Lung microvascular endothelial cell (primary cell): Measurements from ENCODE around the gene LIMK1. TPM values are rescaled to one million over a fixed set of nuclear protein-coding genes. Genes with fewer than 3 reads are reported as not detected.
A peak's percentile ranks its signal among the peaks of the same experiment; 100 is the strongest.
"Not testable (repeated sequence)": the region's sequence is repeated elsewhere in the genome, so short reads cannot be mapped to it uniquely, and the experiment has no call there.

ENCODE experiments used
- DNase-seq, 2 donors: peaks; one replicate each; pipeline versions ENCODE4 v3.0.0 to v3.0.0-alpha.2; 2010; ENCODE audit warnings: low read depth in 2 of 2
- total RNA-seq: library from RNA; depleted of rRNA; stranded (reverse); fragments of >200 nt; gene quantifications from 2 replicates; pipeline ENCODE4 v1.2.1, GENCODE V29; 2014

Gene LIMK1
- total RNA-seq, result 12.9 and 13.7 TPM in 2 replicates

- DNase-seq, result peak; percentile 82 to 86
Observed at GRCh38 chr7:74083117-74083876, at the start of gene LIMK1. Gene LIMK1 (plus strand): TSS chr7:74083804. CDS start chr7:74083991, 187 bp downstream.

GRCh38 chr7:74037609-74038008 lies 46.0 kb upstream of the LIMK1 start:
- DNase-seq, result no peak

- DNase-seq, result no peak
Observed at GRCh38 chr7:74038194-74038961, 45.2 kb upstream of the LIMK1 start.

- no peak for DNase-seq
Observed at GRCh38 chr7:74039337-74039736, 44.3 kb upstream of the LIMK1 start.

GRCh38 chr7:74040101-74040790 lies 43.4 kb upstream of the LIMK1 start:
- no peak for DNase-seq

GRCh38 chr7:74040791-74041520 lies 42.6 kb upstream of the LIMK1 start:
- no peak for DNase-seq

- DNase-seq, result no peak
Observed at GRCh38 chr7:74042746-74043522, 40.7 kb upstream of the LIMK1 start.

- no peak for DNase-seq
Observed at GRCh38 chr7:74043523-74043951, 40.1 kb upstream of the LIMK1 start.

- DNase-seq, result no peak
Observed at GRCh38 chr7:74044366-74045350, 38.9 kb upstream of the LIMK1 start.

- DNase-seq, result not testable (repeated sequence)
Observed at GRCh38 chr7:74046581-74046980, 37.0 kb upstream of the LIMK1 start.

- no peak for DNase-seq
Observed at GRCh38 chr7:74047804-74048380, 35.7 kb upstream of the LIMK1 start.

- DNase-seq, result no peak
Observed at GRCh38 chr7:74048999-74049599, 34.5 kb upstream of the LIMK1 start.

GRCh38 chr7:74049997-74050798 lies 33.4 kb upstream of the LIMK1 start:
- DNase-seq, result no peak

GRCh38 chr7:74051193-74051592 lies 32.4 kb upstream of the LIMK1 start:
- no peak for DNase-seq

GRCh38 chr7:74051629-74052410 lies 31.8 kb upstream of the LIMK1 start:
- peak; percentile 24 to 32 for DNase-seq

GRCh38 chr7:74052628-74053027 lies 31.0 kb upstream of the LIMK1 start:
- no peak for DNase-seq

- DNase-seq, result no peak
Observed at GRCh38 chr7:74053589-74054186, 29.9 kb upstream of the LIMK1 start.
